GM21723 (cell line): ENCODE data around the gene CAMK1D.
A peak's percentile ranks its signal among the peaks of the same experiment; 100 is the strongest.

ENCODE experiments used
- ATAC-seq: cut with Tn5 transposase; IDR thresholded peaks from one replicate; pipeline ENCODE4 v1.9.1; 2021; ENCODE audit warnings: mild to moderate bottlenecking, moderate library complexity; ENCODE audit not compliant: unreplicated experiment

CAMK1D gene

GRCh38 chr10:12587451-12587888, 238.1 kb downstream of the CAMK1D start:
- ATAC-seq = no peak

- ATAC-seq = no peak
Observed at GRCh38 chr10:12588091-12588860, 238.9 kb downstream of the CAMK1D start.

- ATAC-seq = no peak
Observed at GRCh38 chr10:12589291-12589690, 239.9 kb downstream of the CAMK1D start.

GRCh38 chr10:12589791-12590190, 240.4 kb downstream of the CAMK1D start:
- ATAC-seq = no peak

GRCh38 chr10:12590675-12591659, 241.6 kb downstream of the CAMK1D start:
- ATAC-seq = no peak

- ATAC-seq = no peak
Observed at GRCh38 chr10:12592967-12593366, 243.6 kb downstream of the CAMK1D start.

GRCh38 chr10:12594448-12594944, 245.1 kb downstream of the CAMK1D start:
- no peak for ATAC-seq

- no peak for ATAC-seq
Observed at GRCh38 chr10:12595936-12596576, 246.7 kb downstream of the CAMK1D start.

- ATAC-seq = no peak
Observed at GRCh38 chr10:12597176-12597575, 247.8 kb downstream of the CAMK1D start.

GRCh38 chr10:12597788-12598765, 248.7 kb downstream of the CAMK1D start:
- ATAC-seq = no peak

GRCh38 chr10:12600652-12601051, 251.3 kb downstream of the CAMK1D start:
- no peak for ATAC-seq

- ATAC-seq = no peak
Observed at GRCh38 chr10:12602521-12602920, 253.2 kb downstream of the CAMK1D start.

- ATAC-seq = no peak
Observed at GRCh38 chr10:12603766-12604470, 254.6 kb downstream of the CAMK1D start.

GRCh38 chr10:12605580-12606405, 256.4 kb downstream of the CAMK1D start:
- ATAC-seq = peak; percentile 79

GRCh38 chr10:12606461-12606860, 257.1 kb downstream of the CAMK1D start:
- ATAC-seq = no peak

GRCh38 chr10:12608761-12609160, 259.4 kb downstream of the CAMK1D start:
- no peak for ATAC-seq

GRCh38 chr10:12609435-12609834, 260.1 kb downstream of the CAMK1D start:
- no peak for ATAC-seq

GRCh38 chr10:12613136-12613535, 263.8 kb downstream of the CAMK1D start:
- no peak for ATAC-seq
